ENCODE data around the gene MZT2B.
"Not testable (repeated sequence)": the region's sequence is repeated elsewhere in the genome, so short reads cannot be mapped to it uniquely, and the experiment has no call there.

The MZT2B gene

GRCh38 chr2:130220505-130220904 lies 38.4 kb downstream of the MZT2B start:
- not testable (repeated sequence) for DNase-seq

GRCh38 chr2:130222523-130222922 lies 40.5 kb downstream of the MZT2B start:
- DNase-seq: not testable (repeated sequence)

- not testable (repeated sequence) for DNase-seq
Observed at GRCh38 chr2:130228005-130228404, 45.9 kb downstream of the MZT2B start.

- not testable (repeated sequence) for DNase-seq
Observed at GRCh38 chr2:130228467-130229160, 46.6 kb downstream of the MZT2B start.

- not testable (repeated sequence) for DNase-seq
Observed at GRCh38 chr2:130229161-130229510, 47.1 kb downstream of the MZT2B start.

GRCh38 chr2:130230376-130230775 lies 48.3 kb downstream of the MZT2B start:
- DNase-seq: not testable (repeated sequence)

GRCh38 chr2:130230907-130231306 lies 48.8 kb downstream of the MZT2B start:
- not testable (repeated sequence) for DNase-seq

GRCh38 chr2:130231656-130232055 lies 49.6 kb downstream of the MZT2B start:
- DNase-seq: no peak

- DNase-seq: not testable (repeated sequence)
Observed at GRCh38 chr2:130233066-130233465, 51.0 kb downstream of the MZT2B start.

GRCh38 chr2:130239581-130239980 lies 57.5 kb downstream of the MZT2B start:
- not testable (repeated sequence) for DNase-seq
